Activated CD8-positive, alpha-beta memory T cell treated with anti-CD3 and anti-CD28 coated beads, Interleukin-2, amount 10 ng/mL, durations not matched to agents 7 days and 5 days (primary cell): ENCODE data around the gene SLC17A9. TPM values are rescaled to one million over a fixed set of nuclear protein-coding genes. Genes with fewer than 3 reads are reported as not detected.

ENCODE experiments used
- ATAC-seq: fragments of 150-1000 bp; cut with Tn5 transposase; one replicate; pipeline ENCODE4 v1.10.0; 2021; ENCODE audit warnings: moderate library complexity
- CTCF ChIA-PET: fragments of 350-600 bp; sonication (Branson Sonifier 250); formaldehyde crosslinking; loops from one replicate; lab custom pipeline; 2021; ENCODE audit warnings: antibody characterized with exemption; lab: Charles Lee
- DNase-seq: peaks from one replicate; pipeline ENCODE4 v3.0.0-alpha.2; 2020
- H3K27ac Mint-ChIP-seq: one replicate; pipeline ENCODE4 v1.8.0; 2021; ENCODE audit warnings: mild to moderate bottlenecking, mixed read lengths
- H3K27me3 Mint-ChIP-seq: one replicate; pipeline ENCODE4 v1.8.0; 2021; ENCODE audit warnings: mixed read lengths
- H3K36me3 Mint-ChIP-seq: one replicate; pipeline ENCODE4 v1.8.0; 2021; ENCODE audit warnings: mild to moderate bottlenecking, mixed read lengths
- H3K4me1 Mint-ChIP-seq: one replicate; pipeline ENCODE4 v1.8.0; 2021; ENCODE audit warnings: mixed read lengths
- H3K4me3 Mint-ChIP-seq: one replicate; pipeline ENCODE4 v1.8.0; 2021; ENCODE audit warnings: mild to moderate bottlenecking, moderate library complexity, mixed read lengths
- H3K9me3 Mint-ChIP-seq: one replicate; pipeline ENCODE4 v1.8.0; 2022; ENCODE audit warnings: low read depth, mixed read lengths
- total RNA-seq, 2 experiments: library from RNA; stranded (reverse); gene quantifications; one replicate each; pipeline ENCODE4 v1.2.3, GENCODE V29; 2021

Gene SLC17A9
- total RNA-seq, 2 experiments from 2014 or later, result 26.1 to 34.1 TPM

DNA sequence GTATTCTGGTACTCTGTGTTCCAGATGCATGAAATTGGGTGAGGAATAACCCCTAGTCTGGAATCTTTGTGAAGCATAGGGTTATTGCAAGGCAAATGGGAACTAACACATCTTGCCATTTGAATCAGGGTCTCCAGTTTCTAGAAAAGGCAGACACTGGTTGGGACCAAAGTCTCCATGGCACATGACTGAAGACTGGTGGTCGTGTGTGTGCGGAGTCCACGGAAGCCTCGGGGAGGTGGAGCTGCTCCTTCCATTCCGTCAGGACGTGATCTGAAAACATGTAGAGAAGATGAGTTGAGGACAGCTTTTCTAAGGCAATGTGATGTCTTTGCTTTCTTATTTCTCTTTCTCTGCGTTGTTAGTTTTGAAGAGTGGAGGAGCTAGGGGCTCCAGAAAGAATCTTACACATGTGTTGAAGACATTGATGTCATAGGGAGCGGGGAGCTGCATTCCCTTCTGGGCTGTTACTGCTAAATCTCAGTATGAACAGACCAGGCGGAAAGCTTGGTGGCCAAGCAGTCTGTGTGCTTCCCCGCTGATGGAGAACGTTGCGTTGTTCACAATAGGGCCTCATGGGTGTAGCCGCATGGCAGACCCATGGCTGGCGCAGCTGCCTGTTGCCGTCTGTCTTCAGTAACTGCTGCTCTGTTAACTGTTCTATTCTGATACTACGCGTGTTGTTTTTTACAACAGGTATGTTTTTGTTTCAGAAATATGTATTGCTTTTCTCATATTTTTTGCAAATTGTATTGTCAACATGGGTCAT is 4.8 kb upstream of the SLC17A9 start:
- no peaks in the 10 kb centered on the region for H3K27me3 Mint-ChIP-seq
- ATAC-seq, result no peak
- H3K4me1 Mint-ChIP-seq, result peaks cover 9% of the 10 kb centered on the region
- H3K36me3 Mint-ChIP-seq, result peaks cover 60% of the 10 kb centered on the region
- H3K4me3 Mint-ChIP-seq, result no peak overlapping the region
- CTCF ChIA-PET, result interaction anchor here (0.6 to 2.1 kb wide), 3 partner anchors 10 to 86 kb away, joined by 3 to 6 read pairs (median 3); partner anchors contain the start of gene GID8
- H3K9me3 Mint-ChIP-seq, result no peaks in the 10 kb centered on the region
- DNase-seq, result no peak
- H3K27ac Mint-ChIP-seq, result no peak overlapping the region

- peaks cover 16% of the 10 kb centered on the region for H3K4me1 Mint-ChIP-seq
- H3K27ac Mint-ChIP-seq, result peak overlapping the region; percentile 19
- ATAC-seq, result no peak
- peaks cover 51% of the 10 kb centered on the region for H3K36me3 Mint-ChIP-seq
- H3K9me3 Mint-ChIP-seq, result no peaks in the 10 kb centered on the region
- CTCF ChIA-PET, result interaction anchor here (1.1 to 2.1 kb wide), 5 partner anchors 12 to 50 kb away, joined by 3 to 6 read pairs (median 4); partner anchors contain the start of gene GID8
- H3K27me3 Mint-ChIP-seq, result no peaks in the 10 kb centered on the region
- no peak overlapping the region for H3K4me3 Mint-ChIP-seq
- no peak for DNase-seq
Measured at GRCh38 chr20:62949153-62949821, 3.2 kb upstream of the SLC17A9 start.

- CTCF ChIA-PET, result interaction anchor here (0.8 to 1.4 kb wide), 4 partner anchors 22 to 50 kb away, joined by 3 to 4 read pairs (median 4); partner anchors contain the start of gene DIDO1
- no peak for DNase-seq
- no peaks in the 10 kb centered on the region for H3K27me3 Mint-ChIP-seq
- no peak for ATAC-seq
- peak overlapping the region; percentile 19 for H3K27ac Mint-ChIP-seq
- peaks cover 48% of the 10 kb centered on the region for H3K36me3 Mint-ChIP-seq
- no peak overlapping the region for H3K4me3 Mint-ChIP-seq
- peaks cover 22% of the 10 kb centered on the region for H3K4me1 Mint-ChIP-seq
- no peaks in the 10 kb centered on the region for H3K9me3 Mint-ChIP-seq
Measured at GRCh38 chr20:62949962-62950361, 2.5 kb upstream of the SLC17A9 start.

DNA sequence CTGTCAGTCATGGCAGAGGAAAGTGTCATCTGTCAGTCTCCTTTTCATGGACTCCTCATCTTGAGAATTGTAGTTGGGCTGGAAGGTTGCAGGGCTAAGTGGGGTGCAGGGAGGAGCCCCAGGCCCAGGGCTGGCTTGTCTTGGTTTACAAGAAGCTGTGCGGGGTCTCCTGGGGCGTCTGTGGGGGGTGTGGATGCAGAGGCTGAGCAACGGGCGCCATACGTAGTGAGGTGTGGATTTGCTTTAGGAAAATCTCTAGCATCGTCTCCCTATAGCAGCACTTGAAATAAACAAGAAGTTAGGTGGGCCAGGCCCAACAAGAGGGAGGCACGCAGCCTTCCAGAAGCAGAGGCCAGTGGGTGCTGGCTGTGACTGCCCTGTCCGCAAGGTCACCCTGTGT is 1.8 kb upstream of the SLC17A9 start:
- no peak for DNase-seq
- no peak for ATAC-seq
- CTCF ChIA-PET, result interaction anchor here (0.8 to 1.4 kb wide), 3 partner anchors 10 to 50 kb away, joined by 3 to 4 read pairs (median 3); partner anchors contain the start of gene DIDO1
- no peaks in the 10 kb centered on the region for H3K27me3 Mint-ChIP-seq
- H3K36me3 Mint-ChIP-seq, result peaks cover 44% of the 10 kb centered on the region
- no peaks in the 10 kb centered on the region for H3K9me3 Mint-ChIP-seq
- no peak overlapping the region for H3K4me3 Mint-ChIP-seq
- H3K4me1 Mint-ChIP-seq, result peaks cover 22% of the 10 kb centered on the region
- H3K27ac Mint-ChIP-seq, result no peak overlapping the region

DNA sequence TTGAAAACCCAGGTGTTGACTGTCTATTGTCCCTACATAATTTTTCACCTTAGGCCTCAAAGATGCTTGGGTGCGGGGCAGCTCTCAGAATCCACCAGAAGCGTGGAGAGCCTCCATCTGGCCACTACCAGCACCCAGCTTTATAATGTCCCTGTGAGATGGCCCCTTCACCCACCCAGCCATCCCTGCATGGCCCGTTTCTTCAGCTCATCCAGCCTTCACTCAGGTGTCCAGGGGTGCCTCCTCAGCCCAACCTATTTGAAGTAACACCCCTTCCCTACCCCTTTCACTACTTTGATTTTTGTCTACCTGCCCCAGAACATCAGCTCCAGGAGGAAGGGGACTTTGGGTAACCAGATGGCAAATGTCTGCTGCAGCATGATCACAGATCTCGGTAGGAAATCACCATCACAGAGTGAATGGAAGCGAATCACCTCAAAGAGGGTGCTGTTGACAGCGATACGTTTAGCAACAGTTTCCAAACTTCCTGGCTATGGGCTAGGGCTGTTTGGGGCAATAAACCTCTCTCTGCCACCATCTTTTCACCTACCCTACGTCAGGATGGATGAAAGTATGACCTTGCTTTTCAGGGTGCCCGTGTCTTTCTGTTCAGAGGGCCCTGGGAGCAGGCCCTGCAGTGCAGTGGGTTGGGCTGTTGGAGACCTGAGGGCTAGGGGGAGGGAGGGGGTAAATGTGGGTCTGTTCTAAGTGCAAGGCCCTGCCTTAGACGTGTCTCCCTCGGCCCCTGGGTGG is 1.2 kb upstream of the SLC17A9 start:
- DNase-seq, result no peak
- no peaks in the 10 kb centered on the region for H3K9me3 Mint-ChIP-seq
- H3K4me3 Mint-ChIP-seq, result peak overlapping the region; percentile 13
- no peak for ATAC-seq
- H3K4me1 Mint-ChIP-seq, result peaks cover 22% of the 10 kb centered on the region
- H3K27me3 Mint-ChIP-seq, result no peaks in the 10 kb centered on the region
- peaks cover 38% of the 10 kb centered on the region for H3K36me3 Mint-ChIP-seq
- peak overlapping the region; percentile 22 for H3K27ac Mint-ChIP-seq
- CTCF ChIA-PET, result interaction anchor here (1.3 kb wide), 1 partner anchor 10 kb away, joined by 3 read pairs; no protein-coding TSS in a partner anchor

GRCh38 chr20:62951896-62952372 is 575 bp upstream of the SLC17A9 start:
- Mint-ChIP-seq H3K27ac (peak overlapping the region; percentile 84), H3K27me3 (no peaks in the 10 kb centered on the region), H3K9me3 (no peaks in the 10 kb centered on the region), H3K4me1 (peaks cover 22% of the 10 kb centered on the region), H3K36me3 (peaks cover 34% of the 10 kb centered on the region), H3K4me3 (peak overlapping the region; percentile 75)
- ATAC-seq, result no peak
- DNase-seq, result no peak
- CTCF ChIA-PET, result interaction anchor here (1.3 to 2.1 kb wide), 3 partner anchors 11 to 51 kb away, joined by 3 to 8 read pairs (median 3); no protein-coding TSS in a partner anchor

- Mint-ChIP-seq H3K27me3 (no peaks in the 10 kb centered on the region), H3K4me1 (peaks cover 22% of the 10 kb centered on the region), H3K4me3 (peak overlapping the region; percentile 75), H3K9me3 (no peaks in the 10 kb centered on the region), H3K36me3 (peaks cover 25% of the 10 kb centered on the region), H3K27ac (peak overlapping the region; percentile 89)
- DNase-seq (no peak), ATAC-seq (no peak)
- CTCF ChIA-PET, result interaction anchor here (0.8 to 3.1 kb wide), 11 partner anchors 12 to 56 kb away, joined by 3 to 30 read pairs (median 6); partner anchors contain the start of genes DIDO1 and GID8
Measured at GRCh38 chr20:62952968-62953838, 694 bp downstream of the SLC17A9 start.

DNA sequence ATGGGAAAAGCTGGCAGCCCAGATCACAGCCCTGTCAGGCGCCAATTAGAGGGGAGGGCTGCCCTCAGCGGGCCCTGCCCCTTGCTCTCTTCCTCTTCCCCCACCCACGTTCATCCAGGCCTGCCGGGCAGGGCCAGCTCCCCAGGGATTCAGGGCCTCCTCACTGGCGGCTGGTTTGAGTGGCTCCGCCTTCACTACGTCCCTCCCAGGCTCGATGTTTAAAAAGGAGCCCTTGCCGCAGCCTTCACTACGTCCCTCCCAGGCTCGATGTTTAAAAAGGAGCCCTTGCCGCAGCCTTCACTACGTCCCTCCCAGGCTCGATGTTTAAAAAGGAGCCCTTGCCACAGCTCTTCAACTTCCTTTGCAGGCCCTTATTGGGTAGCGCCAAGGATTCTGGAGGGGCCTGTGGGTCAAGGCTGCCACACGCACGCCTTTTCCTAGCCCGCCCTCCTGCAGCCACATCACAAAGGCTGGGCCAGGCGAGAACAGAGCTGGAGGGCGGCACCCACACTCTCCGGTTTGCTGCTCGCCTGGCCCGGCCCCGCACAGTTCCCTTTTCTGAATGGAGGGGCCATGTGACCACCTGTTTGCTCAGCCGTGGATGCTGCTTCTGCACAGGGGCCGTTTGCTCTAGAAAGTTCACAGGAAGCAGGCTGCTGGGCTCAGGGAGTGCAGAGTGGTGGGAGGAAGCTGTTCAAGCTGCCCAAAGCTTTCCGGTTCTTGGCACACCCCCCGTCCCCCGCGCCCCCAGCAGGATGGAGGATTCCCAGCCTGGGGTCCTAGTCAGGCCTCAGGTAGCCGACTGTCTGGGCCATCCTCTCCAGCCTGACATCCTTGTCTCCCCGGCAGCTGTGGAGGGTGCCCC is 1.6 kb downstream of the SLC17A9 start:
- Mint-ChIP-seq H3K27me3 (no peaks in the 10 kb centered on the region), H3K4me3 (peak overlapping the region; percentile 75), H3K9me3 (no peaks in the 10 kb centered on the region), H3K4me1 (peaks cover 22% of the 10 kb centered on the region), H3K36me3 (peaks cover 17% of the 10 kb centered on the region), H3K27ac (peak overlapping the region; percentile 89)
- CTCF ChIA-PET, result interaction anchor here (0.6 to 3.1 kb wide), 15 partner anchors 13 to 55 kb away, joined by 3 to 30 read pairs (median 5); partner anchors contain the start of genes DIDO1 and GID8
- ATAC-seq (peak; percentile 81), DNase-seq (peak; percentile 90)

- Mint-ChIP-seq H3K27me3 (no peaks in the 10 kb centered on the region), H3K4me3 (no peak overlapping the region), H3K9me3 (no peaks in the 10 kb centered on the region), H3K4me1 (peaks cover 26% of the 10 kb centered on the region), H3K27ac (no peak overlapping the region), H3K36me3 (peaks cover 2% of the 10 kb centered on the region)
- no peak for DNase-seq
- no peak for ATAC-seq
- CTCF ChIA-PET, result interaction anchor here (1.3 to 3.1 kb wide), 4 partner anchors 11 to 42 kb away, joined by 3 to 10 read pairs (median 5); no protein-coding TSS in a partner anchor
Measured at GRCh38 chr20:62955519-62956386, 3.2 kb downstream of the SLC17A9 start.

- Mint-ChIP-seq H3K27ac (no peak overlapping the region), H3K36me3 (peaks cover 2% of the 10 kb centered on the region), H3K27me3 (no peaks in the 10 kb centered on the region), H3K4me1 (peaks cover 24% of the 10 kb centered on the region), H3K4me3 (no peak overlapping the region), H3K9me3 (no peaks in the 10 kb centered on the region)
- CTCF ChIA-PET, result no interaction called here
- ATAC-seq (no peak), DNase-seq (no peak)
Measured at GRCh38 chr20:62956387-62957135, 4.1 kb downstream of the SLC17A9 start.
